Vagina (tissue), 2 donors: ENCODE results near the gene COL5A2. TPM values are rescaled to one million over a fixed set of nuclear protein-coding genes. Genes with fewer than 3 reads are reported as not detected.

Experiments used
- DNase-seq, 2 donors: peaks; one replicate each; pipeline ENCODE4 v3.0.0-alpha.2; 2017; ENCODE audit errors: extremely low spot score in 2 of 2
- H3K27ac ChIP-seq: fragments of 200-600 bp; sonication (generic); one replicate; pipeline ENCODE4 v1.5.1; 2019
- H3K27me3 ChIP-seq: fragments of 200-600 bp; sonication (generic); one replicate; pipeline ENCODE4 v1.5.1; 2019
- H3K36me3 ChIP-seq, 2 donors: fragments of 200-600 bp; sonication (generic); one replicate each; pipeline ENCODE4 v1.5.1; 2017 to 2019
- H3K4me1 ChIP-seq: fragments of 200-600 bp; sonication (generic); one replicate; pipeline ENCODE4 v1.5.1; 2019
- H3K4me3 ChIP-seq, 2 donors: fragments of 200-600 bp; sonication (generic); 1 replicate in 1 of 2; 2 replicates in 1 of 2; pipeline ENCODE4 v1.5.1; 2016 to 2019
- H3K9me3 ChIP-seq: fragments of 200-600 bp; sonication (generic); one replicate; pipeline ENCODE4 v1.5.1; 2019
- POLR2A ChIP-seq, 2 donors: fragments of 450-650 bp; IDR thresholded peaks; one replicate each; pipeline ENCODE4 v1.6.1; 2017; ENCODE audit warnings: antibody characterized with exemption in 2 of 2, mild to moderate bottlenecking in 2 of 2, moderate library complexity in 2 of 2
- POLR2AphosphoS5 ChIP-seq, 2 donors: sonication (generic); formaldehyde crosslinking; IDR thresholded peaks; one replicate each; pipeline ENCODE4 v1.9.0; 2017; ENCODE audit warnings: antibody characterized with exemption in 2 of 2, mild to moderate bottlenecking in 2 of 2, low read depth in 1 of 2; ENCODE audit not compliant: insufficient read depth in 1 of 2
- intact Hi-C: fragments of 100-400 bp; cut with DNase I; formaldehyde crosslinking; loops from one replicate; pipeline ENCODE4 v1.15.1; 2023
- total RNA-seq: library from RNA; depleted of rRNA; stranded (reverse); fragments of >200 nt; gene quantifications from one replicate; pipeline ENCODE4 v1.2.3, GENCODE V29; 2016
- TF ChIP-seq, protein P1 (sequence below), 3 experiments: fragments of 450-650 bp in 2 of 3; fragments of 200-600 bp in 1 of 3; sonication (generic) in 1 of 3; IDR thresholded peaks; one replicate each; pipeline ENCODE4 v1.5.1; 2017 to 2019; ENCODE audit warnings: antibody characterized with exemption in 3 of 3, mild to moderate bottlenecking in 2 of 3, moderate library complexity in 2 of 3

COL5A2 gene
- total RNA-seq, 1 donor from 2014 or later: 33.1 TPM

DNA sequence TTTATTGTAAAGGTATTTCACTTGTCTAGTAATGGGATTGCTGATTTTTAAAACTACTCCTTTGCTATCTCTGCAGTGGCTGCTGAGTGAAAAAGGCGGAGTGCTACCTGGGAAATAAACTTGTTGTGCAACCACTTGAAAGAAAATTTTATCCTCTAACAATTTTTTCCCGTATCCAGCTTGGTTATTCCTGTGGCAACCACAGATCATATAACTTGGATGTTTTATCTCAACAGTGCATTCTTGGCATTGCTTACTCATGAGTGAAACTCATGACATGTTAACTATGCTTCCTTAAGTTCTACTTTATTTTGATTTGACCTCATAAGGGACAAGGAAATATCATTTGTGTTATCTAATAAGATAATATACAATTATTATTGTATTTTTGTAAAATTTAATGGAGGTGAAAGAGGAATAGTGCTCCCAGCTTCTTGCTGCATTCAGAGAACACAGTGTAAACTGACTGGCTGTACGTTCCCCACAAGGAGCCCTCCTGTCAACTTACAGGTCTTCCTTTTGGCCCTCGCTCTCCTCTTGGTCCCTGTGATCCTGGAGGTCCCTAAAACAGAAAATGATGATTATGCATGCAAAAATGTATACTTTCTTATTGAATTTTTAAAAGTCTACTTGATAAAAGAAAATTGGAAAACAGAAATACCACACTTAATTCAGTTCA is 82.7 kb downstream of the COL5A2 start:
- Histone ChIP-seq H3K36me3 (no peaks in the 10 kb centered on the region), H3K4me1 (no peaks in the 10 kb centered on the region), H3K4me3 (no peak overlapping the region), H3K9me3 (no peaks in the 10 kb centered on the region), H3K27me3 (no peaks in the 10 kb centered on the region), H3K27ac (peak overlapping the region; percentile 22)
- DNase-seq: no peak
- intact Hi-C loops: loop anchor here (10.0 kb wide), 1 partner anchor 188 kb away; no protein-coding TSS in a partner anchor
- TF ChIP-seq POLR2A (IDR thresholded peaks at IDR 0.05): no peak
- no peak for TF ChIP-seq POLR2AphosphoS5 (IDR thresholded peaks at IDR 0.05; ENCODE audit: insufficient read depth in 1 of 2, low read depth in 1 of 2)
- TF ChIP-seq, protein P1, sequence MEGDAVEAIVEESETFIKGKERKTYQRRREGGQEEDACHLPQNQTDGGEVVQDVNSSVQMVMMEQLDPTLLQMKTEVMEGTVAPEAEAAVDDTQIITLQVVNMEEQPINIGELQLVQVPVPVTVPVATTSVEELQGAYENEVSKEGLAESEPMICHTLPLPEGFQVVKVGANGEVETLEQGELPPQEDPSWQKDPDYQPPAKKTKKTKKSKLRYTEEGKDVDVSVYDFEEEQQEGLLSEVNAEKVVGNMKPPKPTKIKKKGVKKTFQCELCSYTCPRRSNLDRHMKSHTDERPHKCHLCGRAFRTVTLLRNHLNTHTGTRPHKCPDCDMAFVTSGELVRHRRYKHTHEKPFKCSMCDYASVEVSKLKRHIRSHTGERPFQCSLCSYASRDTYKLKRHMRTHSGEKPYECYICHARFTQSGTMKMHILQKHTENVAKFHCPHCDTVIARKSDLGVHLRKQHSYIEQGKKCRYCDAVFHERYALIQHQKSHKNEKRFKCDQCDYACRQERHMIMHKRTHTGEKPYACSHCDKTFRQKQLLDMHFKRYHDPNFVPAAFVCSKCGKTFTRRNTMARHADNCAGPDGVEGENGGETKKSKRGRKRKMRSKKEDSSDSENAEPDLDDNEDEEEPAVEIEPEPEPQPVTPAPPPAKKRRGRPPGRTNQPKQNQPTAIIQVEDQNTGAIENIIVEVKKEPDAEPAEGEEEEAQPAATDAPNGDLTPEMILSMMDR (IDR thresholded peaks at IDR 0.05): no peak

DNA sequence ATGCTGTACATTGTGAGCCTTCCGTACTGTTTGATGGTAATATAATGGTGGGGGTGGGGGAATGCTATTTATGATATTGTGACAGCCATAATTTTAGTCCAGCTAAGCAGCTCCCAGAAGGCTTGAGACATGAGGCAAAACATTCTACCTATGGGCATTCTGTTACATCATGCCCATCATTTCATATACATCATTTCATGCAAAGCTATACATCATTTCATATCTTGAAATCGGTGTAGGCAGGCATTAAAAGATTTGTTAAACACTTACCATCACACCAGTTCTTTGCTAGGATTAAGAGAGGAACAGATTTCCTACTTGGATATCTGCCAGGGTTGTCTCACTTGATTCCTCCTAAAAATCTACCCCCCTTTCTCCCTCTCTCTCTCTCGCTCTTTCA is 84.5 kb downstream of the COL5A2 start:
- no peak for DNase-seq
- Histone ChIP-seq H3K27ac (peak overlapping the region; percentile 30), H3K4me3 (no peak overlapping the region), H3K36me3 (no peaks in the 10 kb centered on the region), H3K4me1 (no peaks in the 10 kb centered on the region), H3K9me3 (no peaks in the 10 kb centered on the region), H3K27me3 (no peaks in the 10 kb centered on the region)
- TF ChIP-seq POLR2AphosphoS5 (IDR thresholded peaks at IDR 0.05; ENCODE audit: insufficient read depth in 1 of 2, low read depth in 1 of 2) (no peak), POLR2A (IDR thresholded peaks at IDR 0.05) (no peak)
- TF ChIP-seq, protein P1 (IDR thresholded peaks at IDR 0.05): no peak
- intact Hi-C loops: loop anchor here (10.0 kb wide), 1 partner anchor 190 kb away; no protein-coding TSS in a partner anchor

DNA sequence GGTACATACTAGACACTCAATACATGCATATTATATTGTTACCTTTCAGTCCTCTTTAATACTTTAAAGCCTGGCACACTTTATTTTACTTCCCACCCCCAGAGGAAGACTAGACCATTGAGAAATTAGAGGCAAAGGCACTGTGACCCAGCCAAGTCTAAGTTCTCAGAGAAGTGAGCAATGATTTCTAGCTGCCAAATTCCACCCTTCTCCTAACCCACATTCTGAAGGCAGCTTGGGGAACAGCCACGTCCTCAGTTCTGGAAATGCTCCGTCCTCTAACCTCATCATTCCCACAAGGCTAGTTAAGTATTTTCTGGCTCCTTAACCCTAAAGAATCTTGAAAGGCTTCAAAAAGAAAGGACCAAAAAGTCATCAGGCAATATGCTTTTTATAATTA is 86.6 kb downstream of the COL5A2 start:
- Histone ChIP-seq H3K27me3 (no peaks in the 10 kb centered on the region), H3K36me3 (no peaks in the 10 kb centered on the region), H3K4me3 (no peak overlapping the region), H3K9me3 (no peaks in the 10 kb centered on the region), H3K27ac (peak overlapping the region; percentile 69), H3K4me1 (no peaks in the 10 kb centered on the region)
- intact Hi-C loops: loop anchor here (10.0 kb wide), 1 partner anchor 192 kb away; no protein-coding TSS in a partner anchor
- peak in 1 of 2 donors; percentile 89 for DNase-seq
- TF ChIP-seq POLR2AphosphoS5 (IDR thresholded peaks at IDR 0.05; ENCODE audit: insufficient read depth in 1 of 2, low read depth in 1 of 2) (peak in 1 of 2 donors; percentile 50), POLR2A (IDR thresholded peaks at IDR 0.05) (no peak)
- TF ChIP-seq, protein P1 (IDR thresholded peaks at IDR 0.05): no peak

DNA sequence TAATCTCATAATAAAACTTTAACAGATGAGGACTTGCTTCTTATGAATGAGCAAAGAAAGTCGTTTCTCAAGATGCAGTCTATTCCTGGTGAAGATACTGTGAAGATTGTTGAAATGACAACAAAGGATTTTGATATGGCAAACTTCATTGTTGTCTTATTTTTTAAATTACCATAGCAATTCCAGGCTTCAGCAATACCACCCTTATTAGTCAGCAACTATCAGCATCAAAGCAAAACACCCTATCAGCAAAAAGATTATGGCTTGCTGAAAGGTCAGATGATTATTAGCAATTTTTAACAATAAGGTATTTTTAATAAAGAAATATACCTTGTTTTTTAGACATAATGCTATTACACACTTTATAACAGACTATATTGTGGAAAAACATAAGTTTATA is 88.3 kb downstream of the COL5A2 start:
- Histone ChIP-seq H3K36me3 (no peaks in the 10 kb centered on the region), H3K4me1 (peaks cover 6% of the 10 kb centered on the region), H3K4me3 (no peak overlapping the region), H3K27ac (peak overlapping the region; percentile 16), H3K9me3 (no peaks in the 10 kb centered on the region), H3K27me3 (no peaks in the 10 kb centered on the region)
- no peak for DNase-seq
- intact Hi-C loops: loop anchor here (10.0 kb wide), 1 partner anchor 194 kb away; no protein-coding TSS in a partner anchor
- no peak for TF ChIP-seq POLR2A (IDR thresholded peaks at IDR 0.05)
- TF ChIP-seq, protein P1 (IDR thresholded peaks at IDR 0.05): no peak
- no peak for TF ChIP-seq POLR2AphosphoS5 (IDR thresholded peaks at IDR 0.05; ENCODE audit: insufficient read depth in 1 of 2, low read depth in 1 of 2)

DNA sequence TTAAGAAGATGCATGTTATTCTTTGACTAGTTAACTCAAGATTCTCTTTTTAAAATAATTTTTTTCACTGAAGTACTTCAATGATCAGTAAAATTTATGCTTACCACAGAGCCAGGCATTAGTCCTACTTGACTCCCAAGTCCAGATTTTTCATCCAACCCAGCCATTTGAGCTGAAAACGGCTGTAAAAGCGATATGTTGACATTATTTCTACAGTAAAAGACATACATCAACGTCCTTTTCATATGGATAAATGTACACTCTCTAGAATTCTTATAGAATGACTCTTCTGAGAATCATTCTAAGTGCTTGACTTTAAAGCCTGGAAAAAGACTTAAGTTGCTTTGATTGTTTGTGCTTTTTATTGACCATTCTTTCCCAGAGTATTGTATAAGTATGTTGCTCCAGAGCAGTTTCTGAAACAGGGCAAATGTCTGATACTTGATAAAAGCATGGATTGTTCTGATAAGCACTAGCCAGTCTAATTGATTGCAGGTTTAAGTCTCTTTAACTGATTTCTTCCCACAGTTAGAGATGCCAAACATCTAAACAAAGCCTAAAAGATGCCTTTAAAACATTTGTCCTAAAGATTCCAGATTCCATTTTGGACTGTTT is 90.9 kb downstream of the COL5A2 start:
- no peaks in the 10 kb centered on the region for H3K9me3 ChIP-seq
- no peak for DNase-seq
- H3K27ac ChIP-seq: peak overlapping the region; percentile 24
- peaks cover 0 to 6% of the 10 kb centered on the region in 2 donors for H3K36me3 ChIP-seq
- TF ChIP-seq POLR2AphosphoS5 (IDR thresholded peaks at IDR 0.05; ENCODE audit: insufficient read depth in 1 of 2, low read depth in 1 of 2) (no peak), POLR2A (IDR thresholded peaks at IDR 0.05) (no peak)
- TF ChIP-seq, protein P1 (IDR thresholded peaks at IDR 0.05): no peak
- no peak overlapping the region for H3K4me3 ChIP-seq
- intact Hi-C loops: no loop called here
- H3K4me1 ChIP-seq: peaks cover 10% of the 10 kb centered on the region
- no peaks in the 10 kb centered on the region for H3K27me3 ChIP-seq
